ENCODE measurements around the gene SRSF10. TPM values are rescaled to one million over a fixed set of nuclear protein-coding genes. Genes with fewer than 3 reads are reported as not detected.

Gene SRSF10
- total and polyA plus RNA-seq, 9 of the 15 experiments (the other 6 are each of a cell fraction or from before 2014, with no cell fraction given): 154 to 264 (median 205) TPM

DNA sequence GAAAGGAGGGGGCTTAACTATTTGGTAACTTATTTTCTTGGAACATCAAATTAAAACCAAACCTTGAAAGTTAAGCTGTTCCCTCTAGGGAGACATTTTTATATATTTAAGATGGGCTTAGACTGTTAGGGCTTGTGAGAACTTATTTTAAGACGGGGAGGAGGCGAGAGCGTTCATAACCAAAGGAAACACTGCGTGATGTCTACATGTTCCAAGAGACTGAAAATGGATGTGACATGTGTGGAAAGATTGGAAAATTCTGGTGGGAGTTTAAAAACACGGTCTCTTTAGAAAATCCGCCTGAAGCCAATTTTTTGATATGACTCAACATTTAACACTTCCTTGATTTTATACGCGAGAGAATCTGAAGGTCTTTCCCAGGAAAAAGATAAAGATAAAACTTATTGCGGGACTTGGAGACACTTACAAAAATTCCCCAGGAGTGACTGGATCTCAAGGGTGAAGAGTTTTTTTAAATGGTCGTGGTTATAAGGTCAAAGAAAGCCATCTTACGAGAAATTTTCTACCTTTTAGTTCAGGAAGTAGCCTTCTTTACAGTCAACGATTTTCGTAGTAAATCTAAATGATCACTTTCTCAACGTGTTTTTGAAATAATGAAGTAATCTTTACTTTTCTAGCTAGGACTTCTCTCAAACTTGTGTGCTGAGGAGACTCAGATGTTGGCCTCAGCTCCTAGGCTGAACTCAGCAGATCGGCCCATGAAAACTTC, 19.7 kb downstream of the SRSF10 start (continued):
- TF ChIP-seq, protein P1, sequence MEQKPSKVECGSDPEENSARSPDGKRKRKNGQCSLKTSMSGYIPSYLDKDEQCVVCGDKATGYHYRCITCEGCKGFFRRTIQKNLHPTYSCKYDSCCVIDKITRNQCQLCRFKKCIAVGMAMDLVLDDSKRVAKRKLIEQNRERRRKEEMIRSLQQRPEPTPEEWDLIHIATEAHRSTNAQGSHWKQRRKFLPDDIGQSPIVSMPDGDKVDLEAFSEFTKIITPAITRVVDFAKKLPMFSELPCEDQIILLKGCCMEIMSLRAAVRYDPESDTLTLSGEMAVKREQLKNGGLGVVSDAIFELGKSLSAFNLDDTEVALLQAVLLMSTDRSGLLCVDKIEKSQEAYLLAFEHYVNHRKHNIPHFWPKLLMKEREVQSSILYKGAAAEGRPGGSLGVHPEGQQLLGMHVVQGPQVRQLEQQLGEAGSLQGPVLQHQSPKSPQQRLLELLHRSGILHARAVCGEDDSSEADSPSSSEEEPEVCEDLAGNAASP (IDR thresholded peaks at IDR 0.05): no peak
- TF ChIP-seq PHF20 (IDR thresholded peaks at IDR 0.05; ENCODE audit: partially characterized antibody): no peak
- TF ChIP-seq MEIS2 (IDR thresholded peaks at IDR 0.05; ENCODE audit: partially characterized antibody): no peak
- TF ChIP-seq HIVEP1 (CRISPR knock-in tag; IDR thresholded peaks at IDR 0.05): no peak
- TF ChIP-seq NR2C2 (CRISPR knock-in tag; IDR thresholded peaks at IDR 0.05): no peak
- TF ChIP-seq NR2C2 (tag; IDR thresholded peaks at IDR 0.05): no peak
- TF ChIP-seq, protein P2, sequence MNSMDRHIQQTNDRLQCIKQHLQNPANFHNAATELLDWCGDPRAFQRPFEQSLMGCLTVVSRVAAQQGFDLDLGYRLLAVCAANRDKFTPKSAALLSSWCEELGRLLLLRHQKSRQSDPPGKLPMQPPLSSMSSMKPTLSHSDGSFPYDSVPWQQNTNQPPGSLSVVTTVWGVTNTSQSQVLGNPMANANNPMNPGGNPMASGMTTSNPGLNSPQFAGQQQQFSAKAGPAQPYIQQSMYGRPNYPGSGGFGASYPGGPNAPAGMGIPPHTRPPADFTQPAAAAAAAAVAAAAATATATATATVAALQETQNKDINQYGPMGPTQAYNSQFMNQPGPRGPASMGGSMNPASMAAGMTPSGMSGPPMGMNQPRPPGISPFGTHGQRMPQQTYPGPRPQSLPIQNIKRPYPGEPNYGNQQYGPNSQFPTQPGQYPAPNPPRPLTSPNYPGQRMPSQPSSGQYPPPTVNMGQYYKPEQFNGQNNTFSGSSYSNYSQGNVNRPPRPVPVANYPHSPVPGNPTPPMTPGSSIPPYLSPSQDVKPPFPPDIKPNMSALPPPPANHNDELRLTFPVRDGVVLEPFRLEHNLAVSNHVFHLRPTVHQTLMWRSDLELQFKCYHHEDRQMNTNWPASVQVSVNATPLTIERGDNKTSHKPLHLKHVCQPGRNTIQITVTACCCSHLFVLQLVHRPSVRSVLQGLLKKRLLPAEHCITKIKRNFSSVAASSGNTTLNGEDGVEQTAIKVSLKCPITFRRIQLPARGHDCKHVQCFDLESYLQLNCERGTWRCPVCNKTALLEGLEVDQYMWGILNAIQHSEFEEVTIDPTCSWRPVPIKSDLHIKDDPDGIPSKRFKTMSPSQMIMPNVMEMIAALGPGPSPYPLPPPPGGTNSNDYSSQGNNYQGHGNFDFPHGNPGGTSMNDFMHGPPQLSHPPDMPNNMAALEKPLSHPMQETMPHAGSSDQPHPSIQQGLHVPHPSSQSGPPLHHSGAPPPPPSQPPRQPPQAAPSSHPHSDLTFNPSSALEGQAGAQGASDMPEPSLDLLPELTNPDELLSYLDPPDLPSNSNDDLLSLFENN (IDR thresholded peaks at IDR 0.05; ENCODE audit: low read depth in 2 of 2, low read length in 2 of 2): no peak
- TF ChIP-seq HCFC1 (IDR thresholded peaks at IDR 0.05; ENCODE audit: low read depth, low read length): no peak
- TF ChIP-seq MYNN (IDR thresholded peaks at IDR 0.05): no peak
- TF ChIP-seq MYNN (CRISPR knock-in tag; IDR thresholded peaks at IDR 0.05): no peak
- TF ChIP-seq PRMT5 (CRISPR knock-in tag; IDR thresholded peaks at IDR 0.05): no peak
- TF ChIP-seq, protein P3, sequence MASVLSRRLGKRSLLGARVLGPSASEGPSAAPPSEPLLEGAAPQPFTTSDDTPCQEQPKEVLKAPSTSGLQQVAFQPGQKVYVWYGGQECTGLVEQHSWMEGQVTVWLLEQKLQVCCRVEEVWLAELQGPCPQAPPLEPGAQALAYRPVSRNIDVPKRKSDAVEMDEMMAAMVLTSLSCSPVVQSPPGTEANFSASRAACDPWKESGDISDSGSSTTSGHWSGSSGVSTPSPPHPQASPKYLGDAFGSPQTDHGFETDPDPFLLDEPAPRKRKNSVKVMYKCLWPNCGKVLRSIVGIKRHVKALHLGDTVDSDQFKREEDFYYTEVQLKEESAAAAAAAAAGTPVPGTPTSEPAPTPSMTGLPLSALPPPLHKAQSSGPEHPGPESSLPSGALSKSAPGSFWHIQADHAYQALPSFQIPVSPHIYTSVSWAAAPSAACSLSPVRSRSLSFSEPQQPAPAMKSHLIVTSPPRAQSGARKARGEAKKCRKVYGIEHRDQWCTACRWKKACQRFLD (CRISPR knock-in tag; IDR thresholded peaks at IDR 0.05): no peak
- TF ChIP-seq, protein P4, sequence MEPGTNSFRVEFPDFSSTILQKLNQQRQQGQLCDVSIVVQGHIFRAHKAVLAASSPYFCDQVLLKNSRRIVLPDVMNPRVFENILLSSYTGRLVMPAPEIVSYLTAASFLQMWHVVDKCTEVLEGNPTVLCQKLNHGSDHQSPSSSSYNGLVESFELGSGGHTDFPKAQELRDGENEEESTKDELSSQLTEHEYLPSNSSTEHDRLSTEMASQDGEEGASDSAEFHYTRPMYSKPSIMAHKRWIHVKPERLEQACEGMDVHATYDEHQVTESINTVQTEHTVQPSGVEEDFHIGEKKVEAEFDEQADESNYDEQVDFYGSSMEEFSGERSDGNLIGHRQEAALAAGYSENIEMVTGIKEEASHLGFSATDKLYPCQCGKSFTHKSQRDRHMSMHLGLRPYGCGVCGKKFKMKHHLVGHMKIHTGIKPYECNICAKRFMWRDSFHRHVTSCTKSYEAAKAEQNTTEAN (CRISPR knock-in tag; IDR thresholded peaks at IDR 0.05): no peak
- no peak for TF ChIP-seq ESRRB (CRISPR knock-in tag; IDR thresholded peaks at IDR 0.05; ENCODE audit: borderline replicate concordance)
- TF ChIP-seq, protein P5, sequence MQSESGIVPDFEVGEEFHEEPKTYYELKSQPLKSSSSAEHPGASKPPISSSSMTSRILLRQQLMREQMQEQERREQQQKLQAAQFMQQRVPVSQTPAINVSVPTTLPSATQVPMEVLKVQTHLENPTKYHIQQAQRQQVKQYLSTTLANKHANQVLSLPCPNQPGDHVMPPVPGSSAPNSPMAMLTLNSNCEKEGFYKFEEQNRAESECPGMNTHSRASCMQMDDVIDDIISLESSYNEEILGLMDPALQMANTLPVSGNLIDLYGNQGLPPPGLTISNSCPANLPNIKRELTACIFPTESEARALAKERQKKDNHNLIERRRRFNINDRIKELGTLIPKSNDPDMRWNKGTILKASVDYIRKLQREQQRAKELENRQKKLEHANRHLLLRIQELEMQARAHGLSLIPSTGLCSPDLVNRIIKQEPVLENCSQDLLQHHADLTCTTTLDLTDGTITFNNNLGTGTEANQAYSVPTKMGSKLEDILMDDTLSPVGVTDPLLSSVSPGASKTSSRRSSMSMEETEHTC (IDR thresholded peaks at IDR 0.05): no peak
- TF ChIP-seq, protein P6, sequence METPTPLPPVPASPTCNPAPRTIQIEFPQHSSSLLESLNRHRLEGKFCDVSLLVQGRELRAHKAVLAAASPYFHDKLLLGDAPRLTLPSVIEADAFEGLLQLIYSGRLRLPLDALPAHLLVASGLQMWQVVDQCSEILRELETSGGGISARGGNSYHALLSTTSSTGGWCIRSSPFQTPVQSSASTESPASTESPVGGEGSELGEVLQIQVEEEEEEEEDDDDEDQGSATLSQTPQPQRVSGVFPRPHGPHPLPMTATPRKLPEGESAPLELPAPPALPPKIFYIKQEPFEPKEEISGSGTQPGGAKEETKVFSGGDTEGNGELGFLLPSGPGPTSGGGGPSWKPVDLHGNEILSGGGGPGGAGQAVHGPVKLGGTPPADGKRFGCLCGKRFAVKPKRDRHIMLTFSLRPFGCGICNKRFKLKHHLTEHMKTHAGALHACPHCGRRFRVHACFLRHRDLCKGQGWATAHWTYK (CRISPR knock-in tag; IDR thresholded peaks at IDR 0.05): no peak
- TF ChIP-seq CHD1 (IDR thresholded peaks at IDR 0.05; ENCODE audit: low read length): peak; percentile 27
- no peak for TF ChIP-seq CEBPB (tag; IDR thresholded peaks at IDR 0.05)

Measured in K562 (cell line).